HG02885 (cell line): Measurements from ENCODE around the gene MT1M.
"Not testable (repeated sequence)": the region's sequence is repeated elsewhere in the genome, so short reads cannot be mapped to it uniquely, and the experiment has no call there.

Source experiments
- ATAC-seq: cut with Tn5 transposase; IDR thresholded peaks from one replicate; pipeline ENCODE4 v1.9.1; 2021; ENCODE audit warnings: mild to moderate bottlenecking; ENCODE audit not compliant: unreplicated experiment, poor library complexity

The MT1M gene

GRCh38 chr16:56632156-56632847, at the start of gene MT1M:
Gene MT1M, plus strand, starts transcription at chr16:56632659. Its CDS starts 73 bp downstream, at chr16:56632732.
- no peak for ATAC-seq

DNA sequence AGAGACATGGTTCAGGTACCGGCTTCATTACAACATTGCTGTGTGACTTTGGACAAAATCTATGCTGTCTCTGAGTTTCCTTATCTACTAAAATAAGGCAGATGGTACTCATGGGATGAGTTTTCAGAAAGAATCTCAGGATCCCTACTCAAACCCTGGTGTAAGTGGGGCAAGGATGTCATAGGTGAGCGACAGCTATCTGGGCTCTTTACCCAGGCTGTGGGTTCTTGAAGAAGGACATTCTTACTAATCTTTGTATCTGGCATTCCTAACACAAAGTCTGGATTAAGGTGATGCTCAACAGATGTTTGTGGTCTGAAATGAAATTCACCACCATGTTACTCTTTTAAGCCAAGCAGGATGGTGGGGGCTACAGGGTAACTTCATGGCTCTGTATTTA, 49.5 kb upstream of the MT1M start:
- ATAC-seq = not testable (repeated sequence)

DNA sequence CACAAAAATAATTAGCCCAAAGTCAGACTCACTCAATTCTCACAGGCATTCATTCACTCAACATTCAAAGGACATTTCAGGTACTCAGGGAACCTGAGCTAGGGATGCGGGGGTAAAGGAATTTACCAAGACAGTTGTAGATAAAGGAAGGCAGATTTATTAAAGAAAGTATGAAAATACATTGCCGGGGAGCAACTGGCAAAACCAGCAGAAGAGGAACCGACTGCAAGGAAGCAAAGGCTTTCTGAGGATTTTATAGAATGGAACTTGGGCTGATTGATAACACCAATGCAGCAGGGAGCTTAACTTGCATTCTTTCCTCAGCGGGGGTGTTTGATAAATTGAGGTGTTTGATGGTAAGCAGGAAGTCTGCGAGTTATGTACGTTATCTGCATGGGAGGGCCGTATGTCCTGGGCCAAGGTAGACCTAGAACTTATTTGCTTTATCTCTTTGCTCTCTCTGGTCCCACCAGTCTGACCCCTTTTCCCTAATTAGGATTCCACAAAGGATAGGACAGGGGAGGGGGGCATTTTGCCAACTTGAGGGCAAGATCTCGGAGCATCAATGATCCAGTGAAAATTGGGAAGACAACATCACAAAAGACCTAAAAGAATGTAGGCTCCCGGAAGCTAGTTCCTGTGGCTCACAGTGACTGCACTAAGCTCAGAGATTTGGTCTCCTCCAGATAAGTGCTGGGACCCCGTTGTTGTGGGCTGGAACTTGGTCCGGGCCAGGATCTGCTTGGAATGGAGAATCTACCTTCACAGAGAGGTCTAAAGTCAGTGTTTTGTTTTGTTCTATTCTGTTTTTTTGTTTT, 48.9 kb upstream of the MT1M start:
- ATAC-seq = no peak

DNA sequence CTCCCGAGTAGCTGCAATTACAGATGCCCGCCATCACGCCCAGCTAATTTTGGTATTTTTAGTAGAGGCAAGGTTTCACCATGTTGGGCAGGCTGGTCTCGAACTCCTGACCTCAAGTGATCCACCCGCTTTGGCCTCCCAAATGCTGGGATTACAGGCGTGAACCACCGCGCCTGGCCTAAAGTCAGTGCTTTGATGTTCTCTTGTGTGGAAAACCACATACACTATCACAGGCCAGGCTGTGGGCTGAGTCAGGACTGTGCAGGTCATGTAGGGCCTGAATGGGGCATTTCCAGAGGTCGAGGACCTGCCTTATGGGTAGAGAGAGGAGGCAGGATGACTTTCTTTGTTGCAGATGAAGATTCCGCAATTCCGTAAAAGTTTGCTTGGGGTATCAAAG, 48.2 kb upstream of the MT1M start:
- no peak for ATAC-seq

DNA sequence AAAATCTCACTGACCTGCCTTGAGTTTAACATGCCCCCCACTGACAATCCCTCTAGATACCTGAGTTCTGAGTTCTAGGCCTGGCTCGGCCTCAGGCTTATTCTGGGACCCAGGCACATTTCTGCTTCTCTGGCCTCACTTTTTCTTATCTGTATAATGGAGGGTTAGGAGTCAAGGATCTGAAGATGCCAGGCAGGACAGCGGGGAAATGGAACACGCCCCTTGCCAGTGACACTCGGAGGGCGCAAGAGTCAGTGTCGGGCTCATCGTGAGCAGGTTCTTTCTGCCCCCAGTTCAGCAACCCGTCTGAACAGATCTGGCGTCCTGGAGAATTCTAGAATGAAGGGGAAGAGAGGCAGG, 43.7 kb upstream of the MT1M start:
- no peak for ATAC-seq

DNA sequence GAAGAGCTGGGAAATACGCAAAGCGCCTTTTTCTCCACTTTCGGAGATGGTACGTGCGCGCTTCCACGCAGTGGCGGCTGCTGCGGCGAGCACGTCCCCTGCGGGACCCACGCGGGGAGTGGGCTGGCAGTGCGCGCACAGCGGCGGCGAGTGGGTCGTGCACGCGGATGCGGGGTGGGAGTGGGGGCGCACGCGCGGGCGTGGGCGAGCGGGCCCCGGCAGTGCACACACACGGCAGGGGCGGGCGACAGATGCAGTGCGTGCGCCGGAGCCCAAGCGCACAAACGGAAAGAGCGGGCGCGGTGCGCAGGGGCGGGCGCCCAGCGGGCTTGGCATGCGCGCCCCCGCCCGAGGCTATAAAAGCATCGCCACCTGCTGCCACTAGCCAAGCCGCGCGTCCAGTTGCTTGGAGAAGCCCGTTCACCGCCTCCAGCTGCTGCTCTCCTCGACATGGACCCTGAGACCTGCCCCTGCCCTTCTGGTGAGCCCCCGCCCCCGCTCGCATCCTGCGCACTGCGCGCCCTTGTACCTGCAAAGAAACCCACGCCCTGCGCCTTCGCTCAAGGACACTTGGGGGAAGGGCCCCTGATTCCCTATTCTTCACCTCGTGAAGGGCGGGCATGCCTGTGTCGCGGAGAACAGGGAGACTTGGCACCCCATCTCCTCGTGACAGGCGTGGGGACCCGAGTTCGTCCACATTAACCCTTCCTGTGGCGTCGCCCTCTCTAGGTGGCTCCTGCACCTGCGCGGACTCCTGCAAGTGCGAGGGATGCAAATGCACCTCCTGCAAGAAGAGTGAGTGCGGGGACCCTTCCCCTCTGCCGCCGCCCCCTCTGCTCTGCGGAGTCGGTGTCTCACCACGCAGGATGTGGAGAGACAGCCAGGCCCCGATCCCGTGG, 43.1 kb upstream of the MT1M start, which contains the start of gene MT3:
TSS of gene MT3 (plus strand) at position 388 of the 899 bp plus-strand sequence. CDS start at position 451, 63 bp downstream.
- no peak for ATAC-seq

- no peak for ATAC-seq
Observed at GRCh38 chr16:56591377-56592060, 40.9 kb upstream of the MT1M start.

DNA sequence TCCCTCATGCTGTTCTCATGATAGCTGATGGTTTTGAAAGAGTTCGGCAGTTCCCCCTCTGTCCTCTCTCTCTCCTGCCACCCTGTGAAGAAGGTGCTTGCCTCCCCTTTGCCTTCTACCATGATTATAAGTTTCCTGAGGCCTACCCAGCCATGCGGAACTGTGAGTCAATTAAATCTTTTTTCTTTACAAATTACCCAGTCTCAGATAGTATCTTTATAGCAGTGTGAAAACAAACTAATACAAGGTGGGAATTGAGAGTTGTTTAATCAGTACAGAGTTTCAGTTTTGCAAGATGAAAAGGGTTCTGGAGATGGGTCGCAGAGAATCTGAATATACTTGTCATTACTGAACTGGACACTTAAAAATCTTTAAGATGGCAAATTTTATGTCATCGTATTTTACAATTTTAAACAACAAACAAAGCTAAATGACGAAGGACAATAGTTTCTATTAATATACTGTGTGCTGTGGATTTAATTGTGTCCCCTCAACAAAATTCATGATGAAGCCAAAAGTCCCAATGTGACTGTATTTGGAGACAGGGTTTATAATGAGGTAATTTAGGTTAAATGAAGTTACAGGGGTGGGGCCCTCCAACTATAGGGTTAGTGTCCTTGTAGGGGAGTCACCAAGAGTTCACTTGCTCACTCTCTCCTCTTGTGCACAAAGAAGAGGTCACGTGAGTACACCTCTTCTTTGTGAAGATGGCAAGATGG, 38.7 kb upstream of the MT1M start:
- ATAC-seq = no peak

DNA sequence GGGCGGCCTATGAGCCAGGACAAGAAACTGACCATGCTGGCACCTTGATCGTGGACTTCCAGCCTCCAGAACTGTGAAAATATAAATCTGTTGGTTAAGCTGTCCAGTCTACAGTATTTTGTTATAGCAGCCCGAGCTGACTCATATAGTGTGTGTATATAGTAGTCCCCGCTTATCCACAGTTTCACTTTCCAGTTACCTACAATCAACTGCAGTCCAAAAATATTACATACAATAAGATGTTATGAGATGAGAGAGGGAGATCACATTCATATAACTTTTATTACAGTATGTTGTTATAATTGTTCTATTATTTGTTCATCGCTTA, 38.2 kb upstream of the MT1M start:
- no peak for ATAC-seq

- no peak for ATAC-seq
Observed at GRCh38 chr16:56600398-56600999, 32.0 kb upstream of the MT1M start.

DNA sequence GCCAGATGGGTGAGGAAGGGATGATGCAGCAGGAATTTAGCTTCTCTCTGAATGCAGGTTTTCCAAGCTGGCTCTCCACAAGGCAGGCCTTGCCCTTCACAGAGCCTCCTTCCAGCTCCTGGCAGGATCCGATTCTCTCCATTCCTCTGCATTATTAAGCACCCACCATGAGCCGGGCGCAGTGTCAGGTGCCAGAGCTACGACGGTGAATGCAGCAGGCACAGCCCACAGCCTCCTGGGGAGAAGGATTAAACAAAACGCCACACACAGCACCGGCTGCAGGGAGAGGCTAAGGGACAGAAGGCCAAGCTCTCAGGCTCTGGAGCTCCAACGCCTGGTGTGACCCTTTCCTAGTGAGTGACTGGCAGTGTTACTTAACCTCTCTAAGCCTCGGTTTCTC, 31.1 kb upstream of the MT1M start:
- ATAC-seq = no peak

GRCh38 chr16:56603589-56603988, 28.9 kb upstream of the MT1M start:
- no peak for ATAC-seq

DNA sequence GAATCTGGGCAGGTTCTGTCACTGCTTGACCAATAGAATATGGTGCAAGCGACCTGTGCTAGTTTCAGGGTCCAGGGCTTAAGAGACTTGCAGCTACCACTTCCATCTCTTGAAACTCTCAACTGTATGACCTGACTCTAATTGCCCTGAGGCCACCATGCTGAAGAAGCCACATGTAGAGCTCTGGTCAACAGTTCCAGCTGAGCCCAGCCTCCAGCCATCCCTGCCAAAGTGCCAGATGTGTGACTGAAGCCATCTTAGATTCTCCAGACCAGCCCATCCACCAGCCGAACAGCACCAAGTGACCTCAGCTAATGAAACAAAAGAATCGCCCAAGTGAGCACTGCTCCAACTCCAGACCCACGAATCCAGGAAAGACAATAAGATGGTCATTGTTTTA, 27.5 kb upstream of the MT1M start:
- no peak for ATAC-seq

DNA sequence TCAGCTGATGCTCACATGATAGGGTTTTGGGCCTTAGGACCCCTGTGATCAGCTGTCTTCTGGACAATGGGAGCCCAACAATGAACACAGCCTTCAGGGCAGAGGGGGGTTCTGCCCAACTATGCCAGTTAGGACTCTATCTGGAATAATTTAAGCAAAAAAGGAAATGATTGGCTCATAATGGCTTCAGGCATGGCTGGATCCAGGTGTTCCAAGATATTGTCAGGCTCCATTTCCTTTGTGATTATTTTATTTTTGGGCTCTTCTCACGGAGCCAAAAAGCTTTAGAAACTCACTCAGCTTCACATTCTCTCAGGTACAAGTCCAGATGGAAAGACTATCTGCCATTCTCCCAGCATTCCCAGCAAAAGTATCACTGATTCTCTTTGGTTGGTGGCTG, 27.0 kb upstream of the MT1M start:
- ATAC-seq = no peak

GRCh38 chr16:56606071-56606475, 26.4 kb upstream of the MT1M start:
- no peak for ATAC-seq

GRCh38 chr16:56606476-56607108, 25.9 kb upstream of the MT1M start:
- no peak for ATAC-seq

DNA sequence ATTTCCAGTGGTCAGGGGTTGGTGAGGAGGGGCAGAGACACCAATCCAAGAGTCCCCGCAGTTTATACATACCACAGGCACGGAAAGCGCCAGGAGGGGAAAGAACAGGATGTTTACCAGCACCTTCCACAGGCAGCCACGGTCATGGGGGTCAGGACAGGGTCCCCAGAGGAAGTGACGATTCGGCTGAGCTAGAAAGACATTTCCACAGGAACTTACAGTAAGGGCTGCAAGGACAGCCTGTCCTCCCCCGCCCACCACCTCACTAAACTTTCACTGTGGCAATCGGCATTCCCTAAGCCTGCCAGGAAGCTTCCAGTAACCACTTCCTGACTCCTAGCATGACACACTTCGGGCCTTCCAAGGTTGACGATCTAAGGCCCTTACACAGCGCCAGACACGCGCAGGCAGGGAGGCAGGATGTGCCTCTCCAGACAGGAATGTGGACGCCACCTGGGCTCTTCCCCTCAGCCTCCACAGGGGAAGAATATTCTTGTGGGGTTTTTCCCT, 25.3 kb upstream of the MT1M start:
- no peak for ATAC-seq

- no peak for ATAC-seq
Observed at GRCh38 chr16:56607675-56608042, 24.8 kb upstream of the MT1M start.
